ENCODE results near the gene SYT1.

Gene SYT1

DNA sequence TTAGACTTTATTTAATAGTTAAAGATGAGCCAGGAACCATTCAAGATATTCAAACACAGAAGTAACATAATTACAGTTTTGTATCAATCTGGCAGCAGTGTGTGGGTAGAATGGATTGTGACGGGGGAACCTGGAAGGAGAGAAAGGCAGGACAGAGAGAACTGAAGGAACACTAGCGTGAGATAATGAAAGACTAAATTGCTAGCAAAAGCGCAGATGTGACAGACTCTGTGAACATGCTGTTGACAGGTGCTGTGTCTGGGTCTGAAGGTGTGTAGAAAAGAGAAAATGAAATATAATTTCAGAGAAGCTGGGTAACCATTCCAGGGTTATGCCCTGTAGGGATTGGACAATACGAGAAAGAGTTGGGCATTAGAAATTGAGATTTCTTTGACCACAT lies 372.3 kb downstream of the SYT1 start:
- DNase-seq = no peak

DNA sequence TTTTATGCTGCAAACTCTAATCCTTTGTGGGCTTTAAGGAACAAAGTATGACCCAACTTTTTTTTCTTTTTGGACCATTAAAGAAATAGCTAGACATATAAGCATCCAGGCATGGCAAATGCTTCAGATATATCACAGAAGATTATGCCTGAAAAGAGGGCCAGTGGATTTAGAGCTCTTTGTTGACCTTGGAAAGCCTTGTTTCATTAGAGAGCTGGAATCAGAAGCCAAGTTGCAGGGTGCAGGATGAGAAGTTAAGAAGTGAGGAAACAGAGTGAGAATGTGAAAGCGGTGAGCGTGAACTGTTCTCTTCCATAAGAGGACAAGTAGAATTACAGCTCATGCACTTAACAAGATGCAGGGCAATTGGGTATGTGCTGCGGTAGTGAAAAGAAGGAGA lies 373.7 kb downstream of the SYT1 start:
- DNase-seq = no peak

DNA sequence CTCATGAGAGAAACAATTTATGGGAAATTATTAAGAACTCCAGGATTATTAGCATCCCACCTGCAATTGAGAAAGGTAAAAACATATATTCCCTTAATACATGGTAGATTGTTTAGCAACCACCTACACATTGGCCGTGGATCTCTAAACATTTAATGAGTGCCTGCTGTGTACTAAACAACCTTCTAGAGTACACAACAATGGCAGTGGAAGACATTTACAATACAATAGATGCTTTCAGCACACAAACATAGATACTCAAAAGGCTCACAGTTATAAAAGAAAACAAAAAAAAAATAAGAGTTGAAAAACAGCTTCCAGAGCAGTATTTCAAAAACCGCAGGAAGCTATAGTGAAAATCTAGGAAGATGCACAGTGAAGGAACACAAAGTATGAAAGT lies 382.9 kb downstream of the SYT1 start:
- DNase-seq = no peak

DNA sequence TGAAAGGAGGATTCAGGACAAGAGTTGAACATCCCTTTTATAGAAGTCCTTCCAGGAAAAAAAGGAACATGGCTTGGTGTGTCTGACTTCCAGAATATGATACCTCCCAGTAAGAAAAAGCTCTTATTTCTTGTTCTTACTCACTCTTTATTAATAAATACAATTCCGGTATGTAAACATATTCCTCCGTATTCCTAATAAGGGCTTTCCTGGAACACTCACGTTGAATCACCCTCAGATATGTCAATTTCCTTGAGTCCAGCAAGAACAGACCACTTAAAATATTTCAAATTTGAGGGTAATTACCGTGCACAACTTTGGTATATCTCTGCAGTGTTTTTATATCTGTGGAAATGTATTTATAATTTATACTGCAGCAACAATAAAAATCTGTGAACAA lies 385.6 kb downstream of the SYT1 start:
- no peak for DNase-seq

DNA sequence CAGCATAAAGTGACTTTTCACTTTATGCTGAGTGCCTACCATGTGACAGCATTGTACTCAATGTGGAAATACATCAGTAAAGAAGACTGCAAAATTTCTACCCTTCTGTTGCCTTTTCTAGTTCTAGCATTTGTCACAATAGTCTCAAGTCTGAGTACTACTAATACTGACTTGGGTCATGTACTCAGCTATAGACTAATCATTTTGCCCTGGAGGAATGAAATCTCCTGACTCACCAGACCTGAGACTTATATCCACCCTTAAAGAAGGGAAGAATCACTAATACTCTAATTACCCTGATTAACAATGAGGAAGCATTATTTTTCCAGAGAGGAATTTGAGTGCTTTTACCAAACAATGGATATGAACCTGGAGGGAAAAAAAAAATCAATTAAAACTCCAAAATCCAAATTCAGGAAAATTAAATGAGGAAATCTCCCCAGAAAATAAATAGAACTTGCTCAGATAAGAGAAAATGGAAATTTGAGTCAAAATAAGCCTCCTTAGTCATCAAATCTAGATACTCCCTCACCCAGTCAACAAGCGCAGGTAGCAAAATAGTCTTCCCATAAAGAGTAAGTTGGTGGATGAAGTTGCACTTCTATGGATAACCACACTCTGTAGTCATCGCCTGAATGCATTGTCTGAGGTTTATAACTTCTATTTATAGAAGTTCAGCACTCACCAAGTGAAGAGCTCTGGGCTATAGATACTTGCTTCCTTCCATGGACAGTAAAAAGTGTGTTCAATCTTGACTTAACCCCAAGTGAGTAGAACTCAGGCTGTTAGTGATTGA lies 386.6 kb downstream of the SYT1 start:
- no peak for DNase-seq

DNA sequence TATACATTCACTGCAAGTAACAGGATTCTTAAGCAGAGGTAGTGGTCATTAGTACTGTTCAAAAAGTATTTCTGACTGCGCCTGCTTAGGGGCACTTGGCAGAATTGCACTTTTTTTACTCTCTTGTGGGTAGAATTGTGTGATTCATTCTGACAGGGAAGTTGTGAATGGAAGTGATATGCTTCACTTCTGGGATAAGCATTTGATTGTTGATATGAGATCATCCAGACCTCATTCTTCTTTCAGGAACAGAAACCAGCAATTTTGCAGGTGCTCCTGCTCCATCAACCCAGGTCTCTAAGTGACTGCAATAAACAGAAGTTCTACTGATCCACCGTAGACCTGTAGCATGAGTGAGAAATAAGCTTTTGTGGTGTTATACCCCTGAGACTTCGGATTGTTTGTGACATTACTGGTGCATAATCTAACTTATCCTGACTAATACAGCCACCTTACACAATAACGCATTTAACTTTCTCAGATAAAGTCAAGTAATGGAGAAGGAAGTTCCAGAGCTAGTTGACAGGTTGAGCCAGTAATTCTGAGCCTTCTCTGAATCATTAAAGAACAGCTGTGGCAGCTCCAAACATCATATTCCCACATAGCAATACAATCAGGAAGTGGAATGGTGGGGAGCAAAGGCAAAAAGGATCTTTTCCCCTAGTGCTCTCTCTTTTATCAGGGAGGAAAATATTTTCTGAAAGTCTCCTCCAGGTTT lies 387.9 kb downstream of the SYT1 start:
- DNase-seq = no peak

DNA sequence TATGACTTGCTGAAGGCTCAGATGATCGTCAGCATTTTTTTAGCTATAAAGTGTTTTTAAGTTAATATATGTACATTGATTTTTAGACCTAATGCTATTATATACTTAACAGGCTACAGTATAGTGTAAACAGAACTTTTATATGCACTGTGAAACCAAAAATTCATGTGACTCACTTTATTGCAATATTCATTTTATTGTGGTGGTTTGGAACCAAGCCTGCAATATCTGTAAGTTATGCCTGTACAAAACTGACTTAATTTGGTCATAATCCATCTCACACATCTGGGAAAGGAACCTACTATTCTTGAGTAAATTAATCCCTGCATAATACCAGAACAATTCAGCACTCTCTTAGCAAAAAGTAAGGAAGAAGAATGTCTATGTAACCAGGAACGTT lies 390.7 kb downstream of the SYT1 start:
- DNase-seq = no peak

DNA sequence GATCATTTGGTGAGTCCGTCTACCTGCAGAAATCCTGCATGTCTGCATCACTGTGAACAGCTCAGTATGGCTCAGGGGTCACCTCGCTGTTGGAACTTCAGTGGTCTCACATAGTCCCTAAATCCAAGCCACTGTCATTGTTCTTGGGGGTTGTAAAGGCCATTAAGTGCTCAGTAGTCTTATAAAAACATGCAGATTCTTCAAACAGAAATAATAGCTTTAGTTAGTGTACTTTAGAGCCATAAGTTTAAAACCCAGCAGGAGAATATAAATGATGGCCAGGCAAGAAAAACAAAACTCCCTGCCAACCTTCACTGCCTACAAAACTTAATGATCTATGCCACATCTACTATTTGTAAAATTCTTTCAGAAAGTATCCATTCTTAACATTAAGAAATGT lies 396.3 kb downstream of the SYT1 start:
- DNase-seq = no peak

DNA sequence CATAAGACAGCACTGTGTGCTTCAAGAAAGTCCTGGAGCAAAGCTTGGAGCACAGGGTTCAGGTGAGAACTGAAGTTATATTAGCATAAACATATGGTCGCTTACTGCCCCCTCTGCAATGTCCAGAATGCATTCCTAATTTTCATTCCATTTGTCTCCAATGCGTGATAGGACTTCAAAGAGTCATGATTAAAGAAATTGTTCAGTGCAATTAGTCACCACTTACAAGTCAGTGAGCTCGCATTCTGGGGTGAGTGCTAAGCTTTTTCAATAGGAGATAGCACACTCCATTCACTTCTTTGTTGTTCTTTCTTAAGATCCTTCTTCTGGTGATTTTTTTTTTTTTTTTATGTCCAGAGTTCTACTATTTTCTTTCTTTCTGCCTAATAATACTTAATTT lies 398.4 kb downstream of the SYT1 start:
- DNase-seq = no peak

DNA sequence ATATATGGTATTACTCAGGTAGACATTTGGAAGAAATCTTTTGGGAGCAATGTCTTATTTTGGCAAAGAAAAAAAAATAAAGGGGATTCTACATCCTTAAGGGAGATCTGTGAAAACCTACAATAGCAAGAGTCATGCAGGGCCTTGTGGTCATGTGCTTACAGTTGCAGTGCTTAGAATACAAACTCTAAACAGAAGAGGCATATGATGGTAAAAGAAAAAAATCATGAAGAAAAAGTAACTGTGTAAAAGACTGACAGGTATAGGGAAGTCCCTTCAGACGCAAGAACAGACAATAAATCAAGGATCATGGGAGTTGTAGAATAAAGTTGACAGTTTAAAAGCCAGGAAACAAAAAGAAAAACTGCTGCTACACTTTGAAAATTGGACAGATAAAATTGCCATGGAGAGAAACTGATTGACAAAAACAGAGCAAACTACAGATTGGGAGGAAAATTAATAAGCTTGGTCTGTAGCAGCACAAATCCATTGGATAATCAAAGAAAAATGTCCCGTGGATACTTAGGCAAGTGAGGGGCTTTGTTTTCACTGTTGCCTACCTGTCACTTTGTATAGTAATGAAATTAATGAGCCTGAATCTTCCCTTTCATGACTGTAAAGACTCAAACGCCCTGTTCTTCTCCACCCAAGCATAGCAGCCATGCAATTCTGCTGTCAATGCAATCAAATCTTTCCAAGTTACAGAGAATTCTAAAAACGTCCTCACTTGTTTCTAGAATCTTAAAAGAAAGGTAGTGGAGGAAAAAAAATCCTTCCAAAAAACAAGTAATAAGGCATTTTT lies 402.0 kb downstream of the SYT1 start:
- DNase-seq = no peak

DNA sequence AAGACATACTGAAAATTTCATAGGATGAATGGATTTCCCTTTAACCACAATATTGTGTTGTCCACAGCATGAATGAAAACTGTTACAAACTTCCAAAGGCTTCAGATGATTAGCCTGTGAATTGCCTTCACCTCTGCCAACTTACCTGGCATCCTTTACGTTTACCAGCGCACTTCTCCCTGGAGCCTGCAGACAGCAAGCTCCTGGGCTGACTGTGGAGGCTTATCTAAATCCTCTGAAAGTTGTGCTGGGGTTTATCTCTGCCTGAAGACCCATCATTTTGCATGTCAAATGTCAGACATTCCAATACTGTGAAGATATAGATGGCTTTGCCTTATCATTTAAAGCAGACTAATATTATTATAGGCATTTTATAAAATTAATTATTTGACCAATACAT lies 403.0 kb downstream of the SYT1 start:
- no peak for DNase-seq

DNA sequence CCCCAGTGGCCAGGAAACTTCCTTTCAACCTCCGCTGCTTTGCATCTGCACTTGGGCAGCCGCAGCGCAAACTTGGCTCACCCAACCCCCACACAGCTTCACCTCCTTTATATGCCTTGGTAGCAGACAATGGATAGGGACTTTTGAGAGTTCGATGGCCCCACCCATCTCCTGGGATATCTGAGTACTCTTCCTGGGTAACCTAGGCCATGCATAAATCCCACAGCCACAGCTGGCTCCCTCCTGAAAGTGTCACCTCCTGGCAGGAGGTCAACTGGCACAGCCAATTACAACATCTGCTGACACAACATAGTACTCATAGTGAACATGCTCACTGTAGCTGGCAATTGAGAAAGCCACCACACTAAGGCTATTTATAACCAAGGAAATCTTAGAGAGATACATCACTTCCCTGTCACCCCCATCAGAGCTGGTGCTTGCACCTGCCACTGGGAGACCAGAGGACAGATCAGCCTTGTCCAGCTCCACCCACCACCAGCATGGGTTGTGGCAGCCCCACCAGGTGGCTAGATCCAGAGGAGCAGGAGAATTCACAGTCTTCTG lies 410.0 kb downstream of the SYT1 start:
- no peak for DNase-seq

DNA sequence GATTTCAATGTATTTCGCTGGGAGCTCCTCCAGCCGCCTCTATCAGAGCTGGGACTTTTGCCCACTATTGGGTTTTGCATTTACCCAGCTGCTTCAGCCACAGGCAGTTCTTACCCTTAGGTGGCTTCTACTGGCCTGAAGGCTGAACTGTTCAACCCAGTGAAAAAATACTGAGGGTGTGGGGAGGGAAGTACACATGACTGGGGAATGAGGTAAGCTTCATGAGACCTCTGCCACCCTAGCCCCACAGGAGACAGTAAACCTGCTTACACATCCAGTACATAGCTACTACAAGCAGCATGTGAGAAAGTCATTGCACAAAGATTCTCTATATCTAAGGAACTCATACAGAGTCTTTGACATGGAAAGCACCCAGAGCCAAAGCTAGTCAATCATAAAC lies 411.1 kb downstream of the SYT1 start:
- no peak for DNase-seq

DNA sequence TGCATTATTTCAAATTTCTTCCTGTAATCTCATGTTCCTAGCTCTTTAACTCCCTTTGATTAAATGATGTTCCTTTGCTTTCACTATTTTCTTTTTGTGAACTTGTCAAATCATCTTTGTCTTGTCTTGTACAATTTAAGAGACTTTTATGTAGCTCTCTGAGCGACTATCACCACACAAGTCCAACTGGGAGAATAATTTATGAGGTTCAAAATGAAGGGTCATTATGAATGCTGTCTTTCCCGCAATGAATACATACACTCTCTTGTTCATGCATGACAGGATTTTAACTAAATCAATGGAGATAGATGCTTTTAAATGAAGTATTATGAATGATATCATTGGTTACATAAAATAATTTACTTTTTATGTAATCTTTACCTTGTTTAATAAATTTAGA lies 418.8 kb downstream of the SYT1 start:
- no peak for DNase-seq

DNA sequence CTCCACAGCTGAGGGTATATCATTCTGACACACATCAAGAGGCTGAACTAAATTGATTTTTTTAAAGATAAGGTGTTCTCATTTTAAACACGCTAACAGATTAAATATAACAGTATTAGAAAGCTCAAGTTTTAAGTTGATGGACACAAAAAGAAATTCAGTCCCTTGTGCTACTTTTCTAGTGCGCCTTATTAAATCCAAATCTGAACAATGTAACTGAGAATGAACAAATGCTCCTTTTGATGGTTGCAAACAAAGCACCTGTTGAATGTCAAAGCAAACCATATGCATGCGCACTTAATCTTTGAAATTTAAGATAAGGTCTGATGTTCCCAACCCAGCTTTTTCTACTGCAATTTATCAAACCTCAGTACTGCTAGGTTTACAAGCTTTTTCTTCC lies 424.3 kb downstream of the SYT1 start:
- DNase-seq = no peak

DNA sequence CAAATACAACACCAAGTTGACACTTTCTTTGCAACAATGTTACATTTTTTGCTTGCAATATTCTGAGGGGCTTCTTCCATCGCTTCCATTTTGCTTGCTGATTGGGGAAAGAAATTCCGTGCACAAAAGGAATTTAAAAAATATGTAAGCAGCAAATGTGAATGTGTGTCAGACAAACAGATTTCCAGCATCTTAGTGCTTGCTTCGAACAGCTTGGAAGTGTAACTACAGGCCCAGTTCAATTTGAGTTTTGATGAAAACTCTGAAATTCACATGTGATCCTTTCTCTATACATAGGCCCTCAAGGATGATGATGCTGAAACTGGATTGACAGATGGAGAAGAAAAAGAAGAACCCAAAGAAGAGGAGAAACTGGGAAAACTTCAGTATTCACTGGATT lies 427.1 kb downstream of the SYT1 start:
- no peak for DNase-seq

DNA sequence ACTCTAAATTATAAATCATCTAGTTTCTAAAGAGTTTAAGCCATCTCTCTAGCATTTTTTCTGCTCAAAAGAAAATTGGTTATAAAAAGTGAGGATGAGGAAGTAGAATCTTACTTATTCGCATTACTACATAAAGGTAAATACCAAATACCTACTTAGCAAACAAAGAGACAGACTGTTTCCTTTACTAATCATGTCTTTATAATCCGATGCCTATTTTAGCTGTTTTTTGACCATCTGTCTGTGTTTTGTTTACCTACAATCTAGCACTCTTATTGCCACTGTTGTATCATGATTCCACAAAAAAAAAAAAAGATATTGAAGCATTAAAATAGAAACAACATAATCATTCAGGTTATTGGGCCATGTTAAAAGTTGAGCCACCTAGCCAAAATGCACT lies 430.0 kb downstream of the SYT1 start:
- no peak for DNase-seq

DNA sequence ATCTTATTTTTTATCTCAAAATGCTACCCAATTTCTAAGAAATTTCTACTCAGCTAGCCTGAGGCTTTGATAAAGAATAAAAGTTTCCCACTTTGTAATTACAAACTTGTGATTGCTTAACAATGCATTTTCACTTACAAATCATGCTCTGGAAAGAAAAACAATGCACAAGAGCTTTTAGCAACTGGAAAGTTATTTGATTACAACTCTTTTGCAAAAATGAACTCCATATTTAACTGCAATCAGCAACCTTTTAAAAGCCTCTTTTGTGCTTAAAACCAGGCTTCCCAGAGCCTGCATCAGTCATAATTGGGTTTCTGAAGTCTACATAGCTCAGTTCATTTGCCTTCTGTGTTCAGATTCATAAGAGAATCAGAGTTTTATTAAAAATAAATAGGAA lies 431.0 kb downstream of the SYT1 start:
- DNase-seq = no peak

DNA sequence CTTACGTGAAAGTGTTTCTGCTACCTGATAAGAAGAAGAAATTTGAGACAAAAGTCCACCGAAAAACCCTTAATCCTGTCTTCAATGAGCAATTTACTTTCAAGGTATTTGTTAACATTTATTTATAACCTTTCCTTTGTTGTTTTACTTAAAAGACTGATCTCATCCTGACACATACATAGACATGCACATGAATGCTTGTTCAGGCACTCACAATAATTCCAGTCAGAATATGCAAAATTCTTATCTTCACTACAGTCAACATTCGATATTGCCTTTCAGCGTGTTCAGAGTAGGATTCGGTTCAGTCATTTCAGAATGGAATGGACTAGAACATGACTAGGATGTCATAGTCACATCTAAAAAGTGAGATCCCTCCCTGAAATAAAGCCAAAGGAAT lies 431.6 kb downstream of the SYT1 start:
- DNase-seq = no peak

DNA sequence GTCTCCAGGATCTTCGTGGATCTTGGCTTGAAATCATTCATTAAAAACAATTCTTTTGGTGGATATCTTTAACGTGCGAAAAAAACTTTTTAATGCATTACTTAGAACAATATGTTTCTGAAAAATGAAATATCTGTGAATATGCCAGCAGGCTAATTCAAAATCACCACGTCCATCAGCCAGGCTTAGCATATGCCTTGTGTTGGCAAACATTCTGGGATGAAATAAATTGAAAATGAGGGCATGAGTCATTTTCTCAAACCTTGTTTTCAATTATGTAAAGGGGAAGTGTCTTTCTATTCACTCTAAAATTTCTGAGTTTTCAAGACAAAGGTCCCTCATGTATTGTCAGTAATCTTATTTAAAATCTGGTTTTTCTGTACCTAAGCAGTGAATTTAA lies 432.3 kb downstream of the SYT1 start:
- DNase-seq = no peak

DNA sequence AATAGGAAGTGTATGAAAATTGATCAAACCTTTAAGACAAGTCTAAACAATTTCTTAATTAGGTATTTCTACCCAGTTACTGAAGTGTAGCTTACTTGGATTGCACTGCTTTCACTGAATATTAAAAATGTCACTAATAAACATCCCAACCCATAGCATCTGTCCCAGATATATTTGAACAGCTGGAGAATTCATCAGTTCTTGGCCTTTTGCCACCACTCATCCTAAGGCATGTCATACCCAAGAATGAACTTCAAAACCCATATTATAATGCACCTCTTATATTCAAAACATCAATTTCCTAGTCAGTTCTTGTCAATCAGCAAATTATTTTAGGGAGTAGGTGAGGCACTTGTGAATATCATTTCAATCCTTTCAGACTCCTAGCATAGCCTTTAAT lies 433.9 kb downstream of the SYT1 start:
- no peak for DNase-seq

DNA sequence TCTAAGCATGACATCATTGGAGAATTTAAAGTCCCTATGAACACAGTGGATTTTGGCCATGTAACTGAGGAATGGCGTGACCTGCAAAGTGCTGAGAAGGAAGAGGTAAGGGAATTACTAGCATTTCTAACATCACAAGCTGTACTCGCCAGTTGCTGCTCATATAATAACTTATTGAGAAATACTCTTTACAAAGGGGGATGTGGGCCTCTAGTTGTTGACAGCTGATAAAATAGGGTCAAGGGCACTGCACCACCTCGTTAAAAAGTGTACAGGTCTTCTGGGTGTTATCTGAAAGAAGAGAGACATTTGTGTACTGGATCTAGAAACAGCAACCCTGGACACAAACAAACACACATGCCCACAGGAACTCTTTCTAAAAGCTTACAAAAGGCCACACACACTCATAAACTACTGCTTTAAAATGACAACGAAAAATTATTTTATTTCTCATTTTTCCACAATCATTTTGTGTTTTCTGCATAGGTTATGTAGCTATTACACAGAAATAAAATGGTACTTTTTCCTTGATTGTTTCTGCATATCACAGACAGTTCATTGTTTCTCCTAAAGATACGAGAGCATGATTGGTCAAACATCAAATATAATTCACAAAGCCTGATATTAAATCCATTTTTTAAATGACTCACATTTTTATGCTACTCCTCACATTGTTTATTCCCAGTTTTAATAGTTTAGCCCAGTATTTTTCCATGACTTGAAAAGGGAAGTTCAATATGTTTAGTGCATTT lies 435.0 kb downstream of the SYT1 start:
- no peak for DNase-seq

DNA sequence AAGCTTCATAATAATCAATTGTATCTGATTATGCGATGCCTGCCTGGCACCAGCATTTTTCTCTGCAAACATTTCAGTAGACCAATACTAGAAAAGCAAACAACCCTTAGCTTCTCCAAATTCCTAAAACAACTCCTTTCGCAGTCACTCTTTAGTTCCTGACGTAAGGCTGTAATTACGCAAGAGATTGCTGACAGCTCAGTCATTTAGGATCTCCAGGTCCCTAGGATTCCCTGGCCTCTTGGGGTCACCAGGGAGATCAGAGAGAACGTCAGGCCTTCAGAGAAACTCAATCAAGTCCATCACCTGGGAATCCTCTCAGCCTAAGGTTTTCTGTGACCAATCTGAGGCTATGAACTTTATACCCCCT lies 435.6 kb downstream of the SYT1 start:
- DNase-seq = no peak
